K562 (cell line): ENCODE measurements around the gene UCK1. TPM values are rescaled to one million over a fixed set of nuclear protein-coding genes. Genes with fewer than 3 reads are reported as not detected.
A peak's percentile ranks its signal among the peaks of the same experiment; 100 is the strongest.

Experiments used
- ATAC-seq: fragments of 200-7000 bp; cut with Tn5 transposase; 3 replicates; pipeline ENCODE4 v1.9.1; 2020; ENCODE audit warnings: moderate library complexity
- BruUV-seq: library from RNA; stranded (reverse); fragments of 400-500 nt; replicated peaks from 2 replicates; lab custom pipeline; 2021; lab: Mats Ljungman, UMichigan
- CTCF ChIA-PET: fragments of 300-600 bp; formaldehyde crosslinking; extraction: SDS; loops from one replicate; lab custom pipeline; 2021; ENCODE audit warnings: low intra/inter-chr PET ratio; lab: Yijun Ruan, JAX
- POLR2A ChIA-PET: fragments of 300-600, 350-650 bp; sonication (Branson Sonifier 250); formaldehyde crosslinking; extraction: SDS; loops from one replicate; lab custom pipeline; 2021; ENCODE audit warnings: antibody characterized with exemption, inconsistent platforms; lab: Yijun Ruan, JAX
- DNase-seq, 4 experiments: peaks; one replicate each; pipeline versions ENCODE4 v3.0.0 to v3.0.0-alpha.2; 2011 to 2018; ENCODE audit warnings: low spot score in 3 of 4, mixed read lengths in 3 of 4; ENCODE audit errors: extremely low read depth in 1 of 4
- FAIRE-seq: peaks from 2 replicates; lab custom pipeline; 2011; peaks lifted over from hg19 to GRCh38; lab: Jason Lieb, UNC
- H2AFZ ChIP-seq: 2 replicates; pipeline ENCODE4 v1.6.0; 2011; ENCODE audit warnings: low read depth, low read length, control low read depth, inconsistent platforms
- H3K27ac ChIP-seq: fragments of 200-600 bp; 3 replicates; pipeline ENCODE4 v1.8.0; 2011; ENCODE audit warnings: low read depth, mild to moderate bottlenecking, control low read depth, inconsistent platforms, low read length, moderate library complexity, mixed read lengths; ENCODE audit errors: extremely low read depth
- H3K27me3 ChIP-seq, 2 experiments: fragments of 300-600 bp in 1 of 2; 2 replicates in 1 of 2; 3 replicates in 1 of 2; pipeline versions ENCODE4 v1.6.0 to v1.8.0; 2011; ENCODE audit warnings: inconsistent platforms in 2 of 2, low read length in 2 of 2, mild to moderate bottlenecking in 1 of 2, mixed read lengths in 1 of 2, moderate library complexity in 1 of 2; ENCODE audit not compliant: control insufficient read depth in 2 of 2, insufficient read depth in 2 of 2
- H3K36me3 ChIP-seq: fragments of 300-600 bp; 3 replicates; pipeline ENCODE4 v1.8.0; 2011; ENCODE audit warnings: mild to moderate bottlenecking, low read length, inconsistent platforms; ENCODE audit not compliant: control insufficient read depth, insufficient read depth
- H3K4me1 ChIP-seq, 2 experiments: fragments of 200-600 bp in 1 of 2; replicated peaks in 1 of 2; 2 replicates in 1 of 2; 3 replicates in 1 of 2; pipeline versions ENCODE4 v1.5.1 to v1.8.0; 2011; ENCODE audit warnings: inconsistent platforms in 2 of 2, low read length in 2 of 2, mild to moderate bottlenecking in 1 of 2, mixed read lengths in 1 of 2, moderate library complexity in 1 of 2; ENCODE audit not compliant: control insufficient read depth in 2 of 2, insufficient read depth in 2 of 2
- H3K4me2 ChIP-seq: 2 replicates; pipeline ENCODE4 v1.6.1; 2011; ENCODE audit warnings: low read length, control low read depth, inconsistent platforms, mixed read lengths; ENCODE audit not compliant: insufficient read depth
- H3K4me3 ChIP-seq: fragments of 200-600 bp; sonication (generic), shearing (Covaris generic); 2 replicates; pipeline ENCODE4 v1.5.1; 2016; ENCODE audit warnings: control low read depth, inconsistent platforms
- H3K79me2 ChIP-seq: fragments of 200-600 bp; 3 replicates; pipeline ENCODE4 v1.8.0; 2011; ENCODE audit warnings: low read length, inconsistent platforms; ENCODE audit not compliant: control insufficient read depth, insufficient read depth
- H3K9ac ChIP-seq, 2 experiments: 2 replicates each; pipeline versions ENCODE4 v1.6.0 to v1.6.1; 2011; ENCODE audit warnings: low read depth in 2 of 2, low read length in 2 of 2, control low read depth in 1 of 2, inconsistent platforms in 1 of 2, mild to moderate bottlenecking in 1 of 2, mixed read lengths in 1 of 2; ENCODE audit not compliant: insufficient read depth in 1 of 2
- H3K9me1 ChIP-seq: one replicate; pipeline ENCODE4 v1.6.0; 2011; ENCODE audit warnings: inconsistent platforms, mild to moderate bottlenecking, low read length, moderate library complexity; ENCODE audit not compliant: control insufficient read depth, insufficient read depth
- H3K9me3 ChIP-seq: replicated peaks from 2 replicates; pipeline ENCODE4 v1.5.1; 2011; ENCODE audit warnings: low read depth, low read length, inconsistent platforms; ENCODE audit not compliant: control insufficient read depth, insufficient read depth
- H4K20me1 ChIP-seq: replicated peaks from 2 replicates; pipeline ENCODE4 v1.6.1; 2011; ENCODE audit warnings: low read length, inconsistent platforms, mixed read lengths; ENCODE audit not compliant: control insufficient read depth, insufficient read depth
- TRIM24 ChIP-seq, 2 experiments: fragments of 450-650 bp; IDR thresholded peaks; 2 replicates each; pipeline ENCODE4 v1.6.1; 2016
- WGBS: fragments of 100-300 bp; shearing (Covaris generic); methylation state at CpG from one replicate; pipeline ENCODE4 v1.1.6; 2016; ENCODE audit warnings: low coverage, mixed read lengths; ENCODE audit not compliant: insufficient coverage; ENCODE audit errors: missing lambda C conversion rate; 5-methylcytosine and 5-hydroxymethylcytosine counted together
- in situ Hi-C: fragments of 300-500 bp; cut with MboI; formaldehyde crosslinking; loops from 4 replicates; pipeline ENCODE4 v1.15.0; 2018; ENCODE audit warnings: inconsistent platforms, mixed read lengths
- intact Hi-C: fragments of 100-400 bp; cut with micrococcal nuclease; formaldehyde crosslinking; loops from 2 replicates; pipeline ENCODE4 v1.14.2; 2022
- polyA plus RNA-seq, 8 experiments: library from polyadenylated mRNA; depleted of rRNA in 4 of 8; stranded (reverse) in 5 of 8; unstranded in 3 of 8; fragments of >200 nt; fragmentation: Nextera tagmentation in 2 of 8; fragmentation: Illumina TruSeq in 1 of 8; extraction: Ambion mirVana in 2 of 8; extraction: Trizol in 1 of 8; gene quantifications; 2 replicates each; pipeline versions ENCODE4 v1.2.1 to v1.2.3, GENCODE V29; 2011 to 2014; ENCODE audit warnings: inconsistent platforms in 1 of 8, missing spikeins in 1 of 8
- total RNA-seq, 7 experiments: library from RNA; depleted of rRNA in 6 of 7; stranded (reverse); fragments of >200 nt in 6 of 7; fragmentation: Illumina TruSeq in 2 of 7; extraction: Trizol in 2 of 7; gene quantifications; 2 replicates each; pipeline versions ENCODE4 v1.2.1 to v1.2.3, GENCODE V29; 2011 to 2021; ENCODE audit warnings: low replicate concordance in 1 of 7
- TF ChIP-seq, protein P1 (sequence below), 2 experiments: fragments of 450-650 bp; IDR thresholded peaks; 2 replicates each; pipeline ENCODE4 v1.6.1; 2018; ENCODE audit warnings: mild to moderate bottlenecking in 2 of 2, low read depth in 1 of 2; ENCODE audit not compliant: partially characterized antibody in 2 of 2
- TF ChIP-seq, protein P2 (sequence below): fragments of 250-450 bp; sonication (Bioruptor Pico); IDR thresholded peaks from 2 replicates; pipeline ENCODE4 v1.8.0; 2021; ENCODE audit warnings: moderate library complexity, mild to moderate bottlenecking, inconsistent platforms
- TF ChIP-seq, protein P3 (sequence below), 2 experiments: IDR thresholded peaks; 2 replicates each; pipeline ENCODE4 v1.6.1; 2011; ENCODE audit warnings: borderline replicate concordance in 1 of 2, control low read depth in 1 of 2, low read depth in 1 of 2, low read length in 1 of 2, mild to moderate bottlenecking in 1 of 2, mixed read lengths in 1 of 2, moderate library complexity in 1 of 2; ENCODE audit not compliant: insufficient read depth in 1 of 2, insufficient read length in 1 of 2, poor library complexity in 1 of 2, severe bottlenecking in 1 of 2; ENCODE audit errors: extremely low read depth in 1 of 2
- TF ChIP-seq, protein P4 (sequence below): sonication (generic); formaldehyde crosslinking; IDR thresholded peaks from 2 replicates; pipeline ENCODE4 v1.4.0; 2020; ENCODE audit warnings: mild to moderate bottlenecking, missing genetic modification reagents

Gene UCK1
- total and polyA plus RNA-seq, 9 of the 15 experiments (the other 6 are each of a cell fraction or from before 2014, with no cell fraction given), result 0.27 to 27.5 (median 16.1) TPM

DNA sequence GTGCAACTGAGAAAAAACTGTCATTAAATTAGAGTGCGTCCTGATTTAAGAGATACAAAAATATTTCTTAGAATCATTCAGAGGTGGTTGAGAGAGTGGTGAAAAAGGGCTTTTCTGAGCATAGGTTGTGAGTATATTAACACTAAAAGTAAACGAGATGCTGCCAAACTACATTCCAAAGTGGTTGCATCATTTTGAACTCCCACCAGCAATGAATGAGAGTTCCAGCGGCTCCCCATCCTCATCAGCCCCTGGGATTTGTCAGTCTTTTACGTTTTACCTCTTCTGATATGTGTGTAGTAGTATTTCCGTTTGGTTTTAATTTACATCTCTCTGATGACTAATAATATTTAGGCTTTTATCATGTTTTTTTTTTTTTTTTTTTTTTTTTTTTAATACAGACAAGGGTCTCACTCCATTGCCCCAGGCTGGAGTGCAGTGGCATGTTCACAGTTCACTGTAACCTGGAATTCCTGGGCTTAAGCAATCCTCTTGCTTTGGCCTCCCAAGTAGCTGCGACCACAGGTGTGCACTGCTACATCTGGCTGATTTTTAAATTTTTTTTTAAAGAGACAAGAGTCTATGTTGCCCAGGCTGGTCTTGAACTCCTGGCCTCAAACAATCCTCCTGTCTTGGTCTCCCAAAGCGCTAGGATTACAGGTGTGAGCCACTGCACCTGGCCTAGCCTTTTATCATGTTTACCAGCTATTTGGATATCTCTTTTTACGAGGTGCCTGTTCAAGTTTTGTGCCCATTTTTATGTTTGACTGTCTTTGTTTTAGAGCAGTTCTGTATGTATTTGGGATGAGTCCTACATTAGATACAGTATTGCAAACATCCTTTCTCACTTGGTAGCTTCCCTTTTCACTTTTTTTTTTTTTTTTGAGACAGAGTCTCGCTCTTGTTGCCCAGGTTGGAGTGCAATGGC, 31.2 kb upstream of the UCK1 start:
- CTCF ChIA-PET, result no interaction called here
- POLR2A ChIA-PET, result no interaction called here
- 2% methylated on average over 7 of the region's 9 CpGs for WGBS
- H3K9me3 ChIP-seq, result no peaks in the 10 kb centered on the region
- H3K4me1 ChIP-seq, result peaks cover 0 to 7% of the 10 kb centered on the region in 2 experiments; a peak in 1 of 5 replicates
- H3K9ac ChIP-seq, result no peak overlapping the region
- intact Hi-C loops (no loop called here), in situ Hi-C loops (no loop called here)
- TF ChIP-seq, protein P1, sequence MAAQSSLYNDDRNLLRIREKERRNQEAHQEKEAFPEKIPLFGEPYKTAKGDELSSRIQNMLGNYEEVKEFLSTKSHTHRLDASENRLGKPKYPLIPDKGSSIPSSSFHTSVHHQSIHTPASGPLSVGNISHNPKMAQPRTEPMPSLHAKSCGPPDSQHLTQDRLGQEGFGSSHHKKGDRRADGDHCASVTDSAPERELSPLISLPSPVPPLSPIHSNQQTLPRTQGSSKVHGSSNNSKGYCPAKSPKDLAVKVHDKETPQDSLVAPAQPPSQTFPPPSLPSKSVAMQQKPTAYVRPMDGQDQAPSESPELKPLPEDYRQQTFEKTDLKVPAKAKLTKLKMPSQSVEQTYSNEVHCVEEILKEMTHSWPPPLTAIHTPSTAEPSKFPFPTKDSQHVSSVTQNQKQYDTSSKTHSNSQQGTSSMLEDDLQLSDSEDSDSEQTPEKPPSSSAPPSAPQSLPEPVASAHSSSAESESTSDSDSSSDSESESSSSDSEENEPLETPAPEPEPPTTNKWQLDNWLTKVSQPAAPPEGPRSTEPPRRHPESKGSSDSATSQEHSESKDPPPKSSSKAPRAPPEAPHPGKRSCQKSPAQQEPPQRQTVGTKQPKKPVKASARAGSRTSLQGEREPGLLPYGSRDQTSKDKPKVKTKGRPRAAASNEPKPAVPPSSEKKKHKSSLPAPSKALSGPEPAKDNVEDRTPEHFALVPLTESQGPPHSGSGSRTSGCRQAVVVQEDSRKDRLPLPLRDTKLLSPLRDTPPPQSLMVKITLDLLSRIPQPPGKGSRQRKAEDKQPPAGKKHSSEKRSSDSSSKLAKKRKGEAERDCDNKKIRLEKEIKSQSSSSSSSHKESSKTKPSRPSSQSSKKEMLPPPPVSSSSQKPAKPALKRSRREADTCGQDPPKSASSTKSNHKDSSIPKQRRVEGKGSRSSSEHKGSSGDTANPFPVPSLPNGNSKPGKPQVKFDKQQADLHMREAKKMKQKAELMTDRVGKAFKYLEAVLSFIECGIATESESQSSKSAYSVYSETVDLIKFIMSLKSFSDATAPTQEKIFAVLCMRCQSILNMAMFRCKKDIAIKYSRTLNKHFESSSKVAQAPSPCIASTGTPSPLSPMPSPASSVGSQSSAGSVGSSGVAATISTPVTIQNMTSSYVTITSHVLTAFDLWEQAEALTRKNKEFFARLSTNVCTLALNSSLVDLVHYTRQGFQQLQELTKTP (IDR thresholded peaks at IDR 0.05; ENCODE audit: low read depth in 1 of 2, partially characterized antibody in 2 of 2), result peak in 1 of 2 experiments; percentile 100
- 0 out of 4 replicates have a peak, but pooled peaks of 1 of the 2 experiments have one; percentile 24 for TF ChIP-seq TRIM24 (IDR thresholded peaks at IDR 0.05)
- TF ChIP-seq, protein P2, sequence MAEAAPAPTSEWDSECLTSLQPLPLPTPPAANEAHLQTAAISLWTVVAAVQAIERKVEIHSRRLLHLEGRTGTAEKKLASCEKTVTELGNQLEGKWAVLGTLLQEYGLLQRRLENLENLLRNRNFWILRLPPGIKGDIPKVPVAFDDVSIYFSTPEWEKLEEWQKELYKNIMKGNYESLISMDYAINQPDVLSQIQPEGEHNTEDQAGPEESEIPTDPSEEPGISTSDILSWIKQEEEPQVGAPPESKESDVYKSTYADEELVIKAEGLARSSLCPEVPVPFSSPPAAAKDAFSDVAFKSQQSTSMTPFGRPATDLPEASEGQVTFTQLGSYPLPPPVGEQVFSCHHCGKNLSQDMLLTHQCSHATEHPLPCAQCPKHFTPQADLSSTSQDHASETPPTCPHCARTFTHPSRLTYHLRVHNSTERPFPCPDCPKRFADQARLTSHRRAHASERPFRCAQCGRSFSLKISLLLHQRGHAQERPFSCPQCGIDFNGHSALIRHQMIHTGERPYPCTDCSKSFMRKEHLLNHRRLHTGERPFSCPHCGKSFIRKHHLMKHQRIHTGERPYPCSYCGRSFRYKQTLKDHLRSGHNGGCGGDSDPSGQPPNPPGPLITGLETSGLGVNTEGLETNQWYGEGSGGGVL, result no peak
- TF ChIP-seq, protein P3, sequence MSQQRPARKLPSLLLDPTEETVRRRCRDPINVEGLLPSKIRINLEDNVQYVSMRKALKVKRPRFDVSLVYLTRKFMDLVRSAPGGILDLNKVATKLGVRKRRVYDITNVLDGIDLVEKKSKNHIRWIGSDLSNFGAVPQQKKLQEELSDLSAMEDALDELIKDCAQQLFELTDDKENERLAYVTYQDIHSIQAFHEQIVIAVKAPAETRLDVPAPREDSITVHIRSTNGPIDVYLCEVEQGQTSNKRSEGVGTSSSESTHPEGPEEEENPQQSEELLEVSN (IDR thresholded peaks at IDR 0.05; ENCODE audit: borderline replicate concordance in 1 of 2, extremely low read depth in 1 of 2, insufficient read depth in 1 of 2, insufficient read length in 1 of 2, low read depth in 1 of 2, low read length in 1 of 2, poor library complexity in 1 of 2, severe bottlenecking in 1 of 2), result no peak
- TF ChIP-seq, protein P4, sequence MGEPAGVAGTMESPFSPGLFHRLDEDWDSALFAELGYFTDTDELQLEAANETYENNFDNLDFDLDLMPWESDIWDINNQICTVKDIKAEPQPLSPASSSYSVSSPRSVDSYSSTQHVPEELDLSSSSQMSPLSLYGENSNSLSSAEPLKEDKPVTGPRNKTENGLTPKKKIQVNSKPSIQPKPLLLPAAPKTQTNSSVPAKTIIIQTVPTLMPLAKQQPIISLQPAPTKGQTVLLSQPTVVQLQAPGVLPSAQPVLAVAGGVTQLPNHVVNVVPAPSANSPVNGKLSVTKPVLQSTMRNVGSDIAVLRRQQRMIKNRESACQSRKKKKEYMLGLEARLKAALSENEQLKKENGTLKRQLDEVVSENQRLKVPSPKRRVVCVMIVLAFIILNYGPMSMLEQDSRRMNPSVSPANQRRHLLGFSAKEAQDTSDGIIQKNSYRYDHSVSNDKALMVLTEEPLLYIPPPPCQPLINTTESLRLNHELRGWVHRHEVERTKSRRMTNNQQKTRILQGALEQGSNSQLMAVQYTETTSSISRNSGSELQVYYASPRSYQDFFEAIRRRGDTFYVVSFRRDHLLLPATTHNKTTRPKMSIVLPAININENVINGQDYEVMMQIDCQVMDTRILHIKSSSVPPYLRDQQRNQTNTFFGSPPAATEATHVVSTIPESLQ, result no peak
- H2AFZ ChIP-seq, result no peak overlapping the region
- no peak for ATAC-seq
- H3K4me3 ChIP-seq, result no peak overlapping the region
- no peak overlapping the region for H3K27ac ChIP-seq
- no peak for FAIRE-seq
- no TSS peak for BruUV-seq
- no peaks in the 10 kb centered on the region for H4K20me1 ChIP-seq
- H3K36me3 ChIP-seq, result no peaks in the 10 kb centered on the region
- H3K27me3 ChIP-seq, result no peaks in the 10 kb centered on the region; a peak in 1 of 5 replicates
- H3K4me2 ChIP-seq, result no peak overlapping the region
- H3K9me1 ChIP-seq, result no peaks in the 10 kb centered on the region
- no peaks in the 10 kb centered on the region for H3K79me2 ChIP-seq
- peak in 1 of 4 experiments; percentile 5 for DNase-seq
